ENCODE results near the gene ABHD10.

GRCh38 chr3:112000966-112001365 lies 22.1 kb downstream of the ABHD10 start:
- TF ChIP-seq CTCF (IDR thresholded peaks at IDR 0.05) (no peak), POLR2AphosphoS5 (IDR thresholded peaks at IDR 0.05) (no peak), POLR2A (IDR thresholded peaks at IDR 0.05; ENCODE audit: low read depth) (no peak), EP300 (IDR thresholded peaks at IDR 0.05) (no peak)
